Upper lobe of left lung (tissue), 6 donors: ENCODE results near the gene POLR3E. TPM values are rescaled to one million over a fixed set of nuclear protein-coding genes. Genes with fewer than 3 reads are reported as not detected.

Experiments used
- ATAC-seq, 2 donors: fragments of 200-7000 bp; cut with Tn5 transposase; one replicate each; pipeline ENCODE4 v1.9.1; 2022; ENCODE audit warnings: mild to moderate bottlenecking in 2 of 2, moderate library complexity in 2 of 2; ENCODE audit not compliant: low FRiP score in 2 of 2
- DNase-seq, 2 donors: peaks; one replicate each; pipeline ENCODE4 v3.0.0-alpha.2; 2019 to 2020
- H3K27ac ChIP-seq, 4 donors: fragments of 200-600 bp; sonication (generic); one replicate each; pipeline ENCODE4 v1.5.1; 2016 to 2019
- H3K27me3 ChIP-seq, 4 donors: fragments of 200-600 bp; sonication (generic); one replicate each; pipeline ENCODE4 v1.5.1; 2017 to 2019
- H3K36me3 ChIP-seq, 4 donors: fragments of 200-600 bp; sonication (generic); one replicate each; pipeline ENCODE4 v1.5.1; 2016 to 2019
- H3K4me1 ChIP-seq, 4 donors: fragments of 200-600 bp; sonication (generic); one replicate each; pipeline ENCODE4 v1.5.1; 2018 to 2019
- H3K4me3 ChIP-seq, 4 donors: fragments of 200-600 bp; sonication (generic); one replicate each; pipeline ENCODE4 v1.5.1; 2017 to 2019; ENCODE audit warnings: mild to moderate bottlenecking in 2 of 4, moderate library complexity in 1 of 4
- H3K9me3 ChIP-seq, 4 donors: fragments of 200-600 bp; sonication (generic); one replicate each; pipeline ENCODE4 v1.5.1; 2018 to 2019
- CTCF ChIP-seq, 6 experiments: fragments of 450-650 bp in 4 of 6; fragments of 200-600 bp in 2 of 6; sonication (generic) in 2 of 6; IDR thresholded peaks; one replicate each; pipeline ENCODE4 v1.5.1; 2016 to 2019; ENCODE audit warnings: antibody characterized with exemption in 6 of 6
- EP300 ChIP-seq, 4 donors: sonication (generic); formaldehyde crosslinking; IDR thresholded peaks; one replicate each; pipeline ENCODE4 v1.5.1; 2017; ENCODE audit warnings: antibody characterized with exemption in 4 of 4, control low read depth in 2 of 4
- POLR2A ChIP-seq, 4 donors: fragments of 450-650 bp; IDR thresholded peaks; one replicate each; pipeline ENCODE4 v1.5.1; 2016 to 2017; ENCODE audit warnings: antibody characterized with exemption in 4 of 4, mild to moderate bottlenecking in 2 of 4
- POLR2AphosphoS5 ChIP-seq, 2 donors: sonication (generic); formaldehyde crosslinking; IDR thresholded peaks; one replicate each; pipeline ENCODE4 v1.5.1; 2017; ENCODE audit warnings: antibody characterized with exemption in 2 of 2
- WGBS, 2 donors: methylation state at CpG; one replicate each; pipeline ENCODE4 v1.1.5; 2017 to 2018; 5-methylcytosine and 5-hydroxymethylcytosine counted together
- total RNA-seq, 6 donors: library from RNA; depleted of rRNA in 4 of 6; stranded (reverse); fragments of >200 nt in 4 of 6; gene quantifications; one replicate each; pipeline versions ENCODE4 v1.1.0 to v1.2.1, GENCODE V29; 2016 to 2021
- donor health status: DM: no; HTN: no; CAD: no; lungs with moderate emphysema.
- donor health status: DM: no; HTN: yes; CAD: no; lungs with severe emphysema.

POLR3E gene
- total RNA-seq, 6 donors from 2014 or later, result 27.0 to 91.1 (median 47.0) TPM

GRCh38 chr16:22373662-22374310, 76.6 kb downstream of the POLR3E start:
- H3K27me3 ChIP-seq, result no peaks in the 10 kb centered on the region
- 0 to 14% methylated on average over 13 to 51 of the region's 51 CpGs for WGBS, 2 donors
- peak overlapping the region; percentile 71 to 91 (median 87) for H3K4me3 ChIP-seq
- ATAC-seq, result peak in 1 of 2 donors; percentile 50
- H3K4me1 ChIP-seq, result peaks cover 44 to 59% (median 46%) of the 10 kb centered on the region in 4 donors
- no peaks in the 10 kb centered on the region for H3K36me3 ChIP-seq
- no peaks in the 10 kb centered on the region for H3K9me3 ChIP-seq
- peak overlapping the region; percentile 82 to 88 (median 86) for H3K27ac ChIP-seq
- TF ChIP-seq EP300 (IDR thresholded peaks at IDR 0.05), result no peak
- no peak for TF ChIP-seq POLR2A (IDR thresholded peaks at IDR 0.05)
- no peak for TF ChIP-seq POLR2AphosphoS5 (IDR thresholded peaks at IDR 0.05)
- no peak for TF ChIP-seq CTCF (IDR thresholded peaks at IDR 0.05)
- DNase-seq, result peak; percentile 38 to 91

- Histone ChIP-seq H3K4me1 (peaks cover 36 to 52% (median 38%) of the 10 kb centered on the region in 4 donors), H3K36me3 (no peaks in the 10 kb centered on the region), H3K4me3 (peak within 1 kb of the TSS; percentile 71 to 91 (median 87)), H3K27ac (peak within 1 kb of the TSS; percentile 82 to 88 (median 86)), H3K9me3 (no peaks in the 10 kb centered on the region), H3K27me3 (no peaks in the 10 kb centered on the region)
- WGBS, 2 donors, result 1% methylated on average over 25 to 38 of the region's 96 CpGs
- DNase-seq (peak; percentile 97 to 100), ATAC-seq (peak; percentile 97 to 98)
- no peak for TF ChIP-seq CTCF (IDR thresholded peaks at IDR 0.05)
- TF ChIP-seq POLR2AphosphoS5 (IDR thresholded peaks at IDR 0.05), result peak in 1 of 2 donors; percentile 88
- TF ChIP-seq POLR2A (IDR thresholded peaks at IDR 0.05), result peak in 3 of 4 donors; percentile 77 to 94 (median 78)
Measured at GRCh38 chr16:22374311-22375116, 77.3 kb downstream of the POLR3E start, which contains the start of gene CDR2. Gene CDR2, minus strand, starts transcription at chr16:22374619. Its CDS starts 310 bp downstream, at chr16:22374309.

GRCh38 chr16:22375117-22375962, 78.1 kb downstream of the POLR3E start:
- ATAC-seq, result no peak
- Histone ChIP-seq H3K36me3 (no peaks in the 10 kb centered on the region), H3K4me3 (peak overlapping the region; percentile 71 to 91 (median 87)), H3K27me3 (no peaks in the 10 kb centered on the region), H3K27ac (peak overlapping the region; percentile 82 to 88 (median 86)), H3K9me3 (no peaks in the 10 kb centered on the region), H3K4me1 (peaks cover 28 to 44% (median 32%) of the 10 kb centered on the region in 4 donors)
- no peak for DNase-seq
- 35 to 41% methylated on average over 26 to 28 of the region's 28 CpGs for WGBS, 2 donors
- TF ChIP-seq POLR2AphosphoS5 (IDR thresholded peaks at IDR 0.05), result no peak

GRCh38 chr16:22375963-22376640, 78.9 kb downstream of the POLR3E start:
- Histone ChIP-seq H3K27me3 (no peaks in the 10 kb centered on the region), H3K4me1 (peaks cover 24 to 38% (median 31%) of the 10 kb centered on the region in 4 donors), H3K27ac (no peak overlapping the region), H3K9me3 (no peaks in the 10 kb centered on the region), H3K4me3 (no peak overlapping the region), H3K36me3 (no peaks in the 10 kb centered on the region)
- no peak for DNase-seq
- WGBS, 2 donors, result 53 to 73% methylated on average over 8 of the region's 8 CpGs
- ATAC-seq, result no peak
- TF ChIP-seq CTCF (IDR thresholded peaks at IDR 0.05) (no peak), POLR2AphosphoS5 (IDR thresholded peaks at IDR 0.05) (no peak), POLR2A (IDR thresholded peaks at IDR 0.05) (no peak), EP300 (IDR thresholded peaks at IDR 0.05) (no peak)
